ENCODE data around the gene CDK5. TPM values are rescaled to one million over a fixed set of nuclear protein-coding genes. Genes with fewer than 3 reads are reported as not detected.

The CDK5 gene
- total and polyA plus RNA-seq, 9 donors = 2.7 to 9.4 (median 4.1) TPM

GRCh38 chr7:151008511-151009323 lies 49.0 kb downstream of the CDK5 start:
- 11 to 22% (median 15%) methylated on average over 24 to 40 of the region's 40 CpGs for WGBS, 3 donors
- TF ChIP-seq CTCF (IDR thresholded peaks at IDR 0.05) (peak; percentile 71 to 89 (median 86)), EP300 (IDR thresholded peaks at IDR 0.05) (no peak), POLR2A (IDR thresholded peaks at IDR 0.05) (no peak)
- H3K27me3 ChIP-seq = no peaks in the 10 kb centered on the region
- intact Hi-C loops (cut with DNase I) = loop anchor here in 1 of 4 donors (5.0 kb wide), 1 partner anchor 104 kb away; no protein-coding TSS in a partner anchor
- no peak overlapping the region for H3K27ac ChIP-seq
- no peaks in the 10 kb centered on the region for H3K9me3 ChIP-seq
- no peak overlapping the region for H3K4me3 ChIP-seq
- H3K36me3 ChIP-seq = no peaks in the 10 kb centered on the region
- peak; percentile 76 to 91 (median 86) for DNase-seq
- H3K4me1 ChIP-seq (ENCODE audit: insufficient read depth) = peaks cover 5% of the 10 kb centered on the region

- peaks cover 4% of the 10 kb centered on the region for H3K4me1 ChIP-seq (ENCODE audit: insufficient read depth)
- no peak for TF ChIP-seq POLR2A (IDR thresholded peaks at IDR 0.05)
- no peak for TF ChIP-seq EP300 (IDR thresholded peaks at IDR 0.05)
- TF ChIP-seq CTCF (IDR thresholded peaks at IDR 0.05) = no peak
- H3K27ac ChIP-seq = no peak overlapping the region
- H3K4me3 ChIP-seq = no peak overlapping the region
- no peaks in the 10 kb centered on the region for H3K27me3 ChIP-seq
- no peaks in the 10 kb centered on the region for H3K9me3 ChIP-seq
- 2 to 10% (median 7%) methylated on average over 11 of the region's 11 CpGs for WGBS, 3 donors
- DNase-seq = peak in 1 of 5 donors; percentile 41
- intact Hi-C loops (cut with DNase I) = loop anchor here in 1 of 4 donors (5.0 kb wide), 1 partner anchor 104 kb away; no protein-coding TSS in a partner anchor
- H3K36me3 ChIP-seq = no peaks in the 10 kb centered on the region
Observed at GRCh38 chr7:151008143-151008510, 49.6 kb downstream of the CDK5 start.

- no peak for DNase-seq
- no peak overlapping the region for H3K4me3 ChIP-seq
- no peak for TF ChIP-seq CTCF (IDR thresholded peaks at IDR 0.05)
- TF ChIP-seq EP300 (IDR thresholded peaks at IDR 0.05) = no peak
- no peak for TF ChIP-seq POLR2A (IDR thresholded peaks at IDR 0.05)
- H3K9me3 ChIP-seq = no peaks in the 10 kb centered on the region
- H3K27me3 ChIP-seq = no peaks in the 10 kb centered on the region
- WGBS, 3 donors = 37 to 69% (median 53%) methylated on average over 7 of the region's 7 CpGs
- intact Hi-C loops (cut with DNase I) = loop anchor here in 1 of 4 donors (5.0 kb wide), 1 partner anchor 105 kb away; no protein-coding TSS in a partner anchor
- H3K4me1 ChIP-seq (ENCODE audit: insufficient read depth) = peaks cover 4% of the 10 kb centered on the region
- no peaks in the 10 kb centered on the region for H3K36me3 ChIP-seq
- H3K27ac ChIP-seq = no peak overlapping the region
Observed at GRCh38 chr7:151007469-151007898, 50.2 kb downstream of the CDK5 start.

GRCh38 chr7:151006590-151007300 lies 51.0 kb downstream of the CDK5 start:
- Histone ChIP-seq H3K27me3 (no peaks in the 10 kb centered on the region), H3K9me3 (no peaks in the 10 kb centered on the region), H3K36me3 (no peaks in the 10 kb centered on the region), H3K4me1 (ENCODE audit: insufficient read depth) (peaks cover 4% of the 10 kb centered on the region), H3K4me3 (no peak overlapping the region), H3K27ac (no peak overlapping the region)
- 81 to 88% (median 87%) methylated on average over 23 of the region's 23 CpGs for WGBS, 3 donors
- no peak for TF ChIP-seq EP300 (IDR thresholded peaks at IDR 0.05)
- TF ChIP-seq CTCF (IDR thresholded peaks at IDR 0.05) = no peak
- TF ChIP-seq POLR2A (IDR thresholded peaks at IDR 0.05) = no peak
- no peak for DNase-seq
- intact Hi-C loops (cut with DNase I) = loop anchor here in 1 of 4 donors (5.0 kb wide), 1 partner anchor 106 kb away; no protein-coding TSS in a partner anchor

Data from ovary (tissue), 9 donors.